ENCODE measurements around the gene MLIP. TPM values are rescaled to one million over a fixed set of nuclear protein-coding genes. Genes with fewer than 3 reads are reported as not detected.

MLIP gene
- total RNA-seq, 1 experiment from 2014 or later, result not detected

Other genes with a start within 250 kb of the MLIP start
- not detected in 2 replicates for gene TINAG, start 197.0 kb downstream of the MLIP start, total RNA-seq (2014; rRNA removed; shearing (Covaris generic))

Data from H4 (cell line).